Pancreas (tissue), 10 donors: Measurements from ENCODE around the gene RAP1GAP2. TPM values are rescaled to one million over a fixed set of nuclear protein-coding genes. Genes with fewer than 3 reads are reported as not detected.

Experiments used
- ATAC-seq, 4 donors: fragments of 200-7000 bp; cut with Tn5 transposase; one replicate each; pipeline versions ENCODE4 v1.8.0 to v1.9.1; 2020; ENCODE audit warnings: mild to moderate bottlenecking in 4 of 4, moderate library complexity in 4 of 4
- DNase-seq, 6 donors: peaks; one replicate each; pipeline ENCODE4 v3.0.0-alpha.2; 2020
- FAIRE-seq: peaks from 2 replicates; lab custom pipeline; 2012; peaks lifted over from hg19 to GRCh38; lab: Jason Lieb, UNC
- H3K27ac ChIP-seq, 4 donors: fragments of 200-600 bp; sonication (generic); 1 replicate in 3 of 4; 2 replicates in 1 of 4; pipeline versions ENCODE4 v1.5.0 to v1.8.0; 2020
- H3K27me3 ChIP-seq, 4 donors: fragments of 200-600 bp; one replicate each; pipeline ENCODE4 v1.8.0; 2021
- H3K36me3 ChIP-seq, 3 donors: fragments of 200-600 bp; sonication (generic) in 1 of 3; one replicate each; pipeline versions ENCODE4 v1.5.0 to v1.8.0; 2020 to 2021
- H3K4me1 ChIP-seq, 3 donors: fragments of 200-600 bp; one replicate each; pipeline ENCODE4 v1.8.0; 2021
- H3K4me3 ChIP-seq, 4 donors: fragments of 200-600 bp; sonication (generic) in 2 of 4; one replicate each; pipeline versions ENCODE4 v1.5.0 to v1.8.0; 2020 to 2021
- H3K9me3 ChIP-seq, 4 donors: fragments of 200-600 bp; one replicate each; pipeline ENCODE4 v1.8.0; 2021
- CTCF ChIP-seq, 4 donors: fragments of 200-600 bp; sonication (generic) in 3 of 4; IDR thresholded peaks; one replicate each; pipeline versions ENCODE4 v1.5.0 to v1.8.0; 2021; ENCODE audit warnings: antibody characterized with exemption in 4 of 4
- WGBS, 2 donors: extraction: QIAGEN DNeasy Blood & Tissue Kit; methylation state at CpG; one replicate each; pipeline ENCODE4 v1.1.7; 2013; 5-methylcytosine and 5-hydroxymethylcytosine counted together
- intact Hi-C, 3 donors: fragments of 100-400 bp; cut with DNase I; formaldehyde crosslinking; loops; one replicate each; pipeline versions ENCODE4 v1.11.1 to v1.14.2; 2022
- polyA plus RNA-seq, 2 donors: library from polyadenylated mRNA; stranded (reverse); fragments of 200-250 nt; gene quantifications; one replicate each; pipeline ENCODE4 v1.2.3, GENCODE V29; 2013
- total RNA-seq, 6 donors: library from RNA; stranded (reverse); fragmentation: NEBNext Ultra II Directional in 4 of 6; extraction: Animal tissue kit (Norgen Biotek cat#: 25700) in 4 of 6; gene quantifications; one replicate each; pipeline versions ENCODE4 v1.2.1 to v1.2.4, GENCODE V29; 2021 to 2023
- donor health status: healthy with polysubstance abuse.
- donor health status: DM: no; HTN: no; CAD: no; lungs with moderate emphysema.
- donor health status: DM: no; HTN: no; CAD: no.
- donor health status: control.
- donor health status: control.
- donor health status: Bipolar disorder and iron deficiency.
- donor health status: DM: yes; HTN: yes; CAD: no.
- donor health status: DM: no; HTN: no; CAD: no.
- donor health status: DM: no; HTN: no; CAD: no.
- donor health status: DM: yes; HTN: yes; CAD: no.

The RAP1GAP2 gene
- total and polyA plus RNA-seq, 8 donors = 29.7 to 51.2 (median 43.0) TPM

GRCh38 chr17:2957631-2958286 is 161.5 kb downstream of the RAP1GAP2 start:
- intact Hi-C loops = no loop called here
- Histone ChIP-seq H3K9me3 (no peaks in the 10 kb centered on the region), H3K27me3 (no peaks in the 10 kb centered on the region), H3K4me1 (peaks cover 0 to 27% (median 20%) of the 10 kb centered on the region in 3 donors), H3K4me3 (no peak overlapping the region), H3K27ac (no peak overlapping the region), H3K36me3 (no peaks in the 10 kb centered on the region)
- WGBS, 2 donors = 91 to 93% methylated on average over 12 of the region's 12 CpGs
- FAIRE-seq = no peak
- peak in 2 of 6 donors; percentile 13 to 41 for DNase-seq
- no peak for ATAC-seq
- TF ChIP-seq CTCF (IDR thresholded peaks at IDR 0.05) = no peak

GRCh38 chr17:2958706-2959222 is 162.5 kb downstream of the RAP1GAP2 start:
- ATAC-seq (no peak), DNase-seq (peak in 1 of 6 donors; percentile 8), FAIRE-seq (no peak)
- H3K27ac ChIP-seq = peak overlapping the region in 2 of 4 donors; percentile 17 to 86
- no peaks in the 10 kb centered on the region for H3K9me3 ChIP-seq
- no peaks in the 10 kb centered on the region for H3K27me3 ChIP-seq
- H3K4me3 ChIP-seq = no peak overlapping the region
- intact Hi-C loops = no loop called here
- WGBS, 2 donors = 84% methylated on average over 10 of the region's 10 CpGs
- H3K4me1 ChIP-seq = peaks cover 0 to 27% (median 20%) of the 10 kb centered on the region in 3 donors
- no peak for TF ChIP-seq CTCF (IDR thresholded peaks at IDR 0.05)
- no peaks in the 10 kb centered on the region for H3K36me3 ChIP-seq

- Histone ChIP-seq H3K36me3 (no peaks in the 10 kb centered on the region), H3K27ac (peak overlapping the region; percentile 16 to 89 (median 72)), H3K4me1 (peaks cover 0 to 27% (median 20%) of the 10 kb centered on the region in 3 donors), H3K4me3 (no peak overlapping the region), H3K27me3 (no peaks in the 10 kb centered on the region), H3K9me3 (no peaks in the 10 kb centered on the region)
- FAIRE-seq = no peak
- TF ChIP-seq CTCF (IDR thresholded peaks at IDR 0.05) = no peak
- DNase-seq = peak in 2 of 6 donors; percentile 12 to 36
- WGBS, 2 donors = 95 to 96% methylated on average over 19 of the region's 19 CpGs
- ATAC-seq = peak in 1 of 4 donors; percentile 8
- intact Hi-C loops = no loop called here
Measured at GRCh38 chr17:2959371-2960130, 163.3 kb downstream of the RAP1GAP2 start.

GRCh38 chr17:2961446-2961845 is 165.2 kb downstream of the RAP1GAP2 start:
- Histone ChIP-seq H3K27me3 (no peaks in the 10 kb centered on the region), H3K36me3 (no peaks in the 10 kb centered on the region), H3K4me1 (peaks cover 0 to 16% (median 9%) of the 10 kb centered on the region in 3 donors), H3K4me3 (no peak overlapping the region), H3K9me3 (no peaks in the 10 kb centered on the region), H3K27ac (peak overlapping the region in 2 of 4 donors; percentile 86 to 89)
- WGBS, 2 donors = 92% methylated on average over 8 of the region's 8 CpGs
- intact Hi-C loops = no loop called here
- no peak for TF ChIP-seq CTCF (IDR thresholded peaks at IDR 0.05)
- no peak for FAIRE-seq
- ATAC-seq = no peak
- DNase-seq = peak in 1 of 6 donors; percentile 2
